Right kidney (tissue), 1 donor: Measurements from ENCODE around the gene GSTM2.
A peak's percentile ranks its signal among the peaks of the same experiment; 100 is the strongest.
"Not testable (repeated sequence)": the region's sequence is repeated elsewhere in the genome, so short reads cannot be mapped to it uniquely, and the experiment has no call there.

Source experiments
- DNase-seq: peaks from one replicate; pipeline ENCODE4 v3.0.0-alpha.2; 2016

Gene GSTM2

DNA sequence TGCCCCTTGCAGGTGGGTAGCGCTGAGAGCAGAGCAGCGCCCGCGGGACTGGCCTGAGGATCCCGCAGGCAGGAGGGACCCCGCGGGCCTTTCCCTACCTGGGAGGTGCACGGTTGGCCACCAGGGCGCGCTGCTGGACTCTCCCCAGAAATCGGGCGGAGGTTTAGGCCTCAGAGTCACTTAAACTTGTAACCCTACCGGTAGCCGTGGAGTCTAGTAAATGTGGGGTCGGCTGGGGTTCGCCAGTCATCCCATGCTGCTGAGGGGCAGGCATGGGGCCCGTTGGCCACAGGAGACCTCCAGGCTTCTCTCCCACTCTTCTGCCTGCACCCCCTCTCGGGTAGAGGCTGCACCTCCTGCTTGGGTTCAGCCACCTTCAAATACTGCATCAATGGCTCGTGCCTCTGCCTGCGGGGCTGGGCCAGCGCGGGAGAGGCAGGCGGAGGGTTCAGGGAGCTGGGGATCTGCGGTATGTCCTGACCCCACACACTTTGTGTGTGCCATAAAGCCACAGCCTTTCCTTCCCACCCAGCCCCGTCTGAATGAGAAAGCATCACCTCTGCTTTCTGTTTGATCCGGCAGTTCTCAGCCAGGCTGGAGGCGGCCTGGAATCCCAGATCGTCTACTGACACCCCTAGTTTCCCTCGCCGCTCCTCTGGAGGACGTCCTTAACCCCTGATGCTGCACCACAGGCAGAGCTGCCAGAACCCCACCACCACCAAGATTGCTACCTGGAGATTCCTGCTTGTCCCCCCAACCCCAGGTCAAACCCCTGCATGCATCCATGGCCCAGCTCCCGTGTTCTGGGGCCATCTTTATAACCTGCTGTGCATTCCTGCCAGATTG is 24.2 kb upstream of the GSTM2 start:
- peak; percentile 72 for DNase-seq

DNA sequence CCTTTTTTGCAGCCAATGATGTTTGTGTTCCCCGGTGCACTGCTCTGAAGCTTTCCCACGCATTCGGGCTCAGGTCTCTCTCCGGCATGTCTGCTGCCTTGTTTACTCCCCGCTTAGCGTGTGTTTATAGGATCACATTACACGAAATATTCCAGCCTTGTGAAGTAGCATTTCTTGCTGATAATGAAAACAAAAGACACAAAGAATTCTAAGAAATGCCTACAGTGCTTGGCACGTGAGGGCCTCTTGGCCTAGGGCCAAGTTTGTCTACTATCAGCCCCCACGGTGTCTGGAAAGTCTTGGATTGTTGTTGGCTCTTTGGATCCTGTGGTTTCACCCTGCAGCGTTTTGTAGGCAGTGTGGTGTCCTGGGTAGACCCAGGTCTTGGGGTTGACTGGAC is 23.2 kb upstream of the GSTM2 start:
- no peak for DNase-seq

DNA sequence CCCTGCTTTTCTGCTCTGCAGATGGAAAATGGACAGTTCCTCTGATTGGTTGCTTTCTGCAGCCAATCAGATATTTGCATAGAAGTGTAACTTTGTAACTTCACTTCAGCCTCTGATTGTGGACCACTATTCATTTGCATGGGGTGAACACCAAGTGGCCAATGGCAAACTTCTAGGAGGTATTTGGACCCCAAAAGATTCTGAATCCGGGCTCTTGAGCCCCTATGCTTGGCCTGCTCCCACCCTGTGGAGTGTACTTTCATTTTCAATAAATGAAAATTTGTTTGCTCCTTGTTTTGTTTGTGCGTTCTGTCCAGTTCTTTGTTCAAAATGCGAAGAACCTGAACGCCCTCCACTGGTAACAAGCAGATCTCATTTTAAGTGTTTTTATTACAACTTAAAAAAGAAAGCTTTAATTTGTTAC is 18.4 kb upstream of the GSTM2 start:
- peak; percentile 48 for DNase-seq

DNA sequence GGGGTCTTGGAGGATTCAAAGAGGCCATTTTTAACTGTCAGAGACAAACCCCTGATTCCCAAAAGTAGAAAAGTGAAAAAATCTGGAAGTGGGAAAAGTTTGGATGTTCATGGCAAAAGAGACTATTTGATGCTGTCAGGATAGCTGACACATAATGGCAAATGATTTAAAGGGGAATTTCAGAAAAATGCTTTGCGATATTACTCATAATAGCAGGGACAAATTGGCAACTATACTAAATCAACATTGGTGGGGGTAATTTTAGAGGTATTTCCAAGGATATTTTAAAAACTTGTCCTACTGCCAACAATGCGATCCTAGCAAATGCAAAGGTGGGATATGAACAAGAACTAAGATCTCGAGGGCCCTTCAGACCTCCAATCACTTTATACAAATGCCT is 17.2 kb upstream of the GSTM2 start:
- no peak for DNase-seq

DNA sequence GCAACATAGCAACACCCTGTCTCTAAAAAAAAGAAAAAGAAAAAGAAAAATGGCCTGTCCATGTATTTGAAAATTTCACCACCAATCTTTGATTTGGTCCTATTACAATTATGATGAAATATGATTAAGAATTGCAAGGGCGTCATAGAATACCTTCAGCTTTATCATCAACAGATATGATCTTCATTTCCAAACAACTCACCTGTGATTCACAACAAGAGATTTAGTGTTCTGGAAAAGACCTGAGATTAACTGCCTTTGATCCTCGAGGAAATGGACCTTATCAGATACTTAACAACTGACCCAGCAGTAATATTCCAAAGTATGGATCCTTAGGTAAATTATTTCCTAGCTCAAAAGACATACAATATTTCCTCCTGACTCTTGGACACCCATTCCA is 15.5 kb upstream of the GSTM2 start:
- DNase-seq, result no peak

DNA sequence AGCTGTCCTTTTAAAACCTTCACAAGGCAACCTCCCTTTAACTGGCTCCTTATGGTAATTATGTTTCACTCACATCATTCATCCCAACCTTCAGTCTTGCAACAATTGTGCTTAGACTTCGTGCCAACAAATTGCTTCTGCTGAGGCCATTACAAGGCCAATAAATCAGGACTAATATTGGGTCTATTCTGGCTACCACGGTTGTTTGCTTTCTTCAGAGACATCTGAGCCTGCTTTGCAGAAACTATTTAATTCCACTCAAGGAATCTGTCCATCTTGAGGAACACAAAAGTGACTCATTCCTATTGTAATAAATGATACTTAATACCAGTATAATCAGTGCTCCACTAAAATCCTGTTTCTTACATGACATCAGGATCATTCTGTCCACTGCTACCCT is 14.6 kb upstream of the GSTM2 start:
- no peak for DNase-seq

DNA sequence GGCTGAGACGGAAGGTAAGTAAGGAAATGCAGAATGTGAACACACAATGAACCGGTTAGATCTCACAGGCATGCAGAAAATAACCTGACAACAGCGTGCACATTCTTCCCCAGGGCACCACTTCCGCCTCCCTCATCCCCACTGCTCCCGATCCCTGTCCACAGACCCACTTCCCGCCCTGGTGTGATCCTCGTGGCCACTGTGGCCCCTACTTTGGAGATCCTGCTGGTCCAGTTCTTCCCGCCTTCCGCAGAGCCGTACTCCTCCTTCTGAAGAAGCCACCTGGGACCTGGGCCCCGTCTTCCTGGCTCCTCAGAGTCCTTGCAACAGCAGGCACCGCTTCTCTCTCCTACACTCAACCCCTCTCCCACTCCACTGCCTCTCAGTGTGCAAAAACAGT is 13.3 kb upstream of the GSTM2 start:
- no peak for DNase-seq

DNA sequence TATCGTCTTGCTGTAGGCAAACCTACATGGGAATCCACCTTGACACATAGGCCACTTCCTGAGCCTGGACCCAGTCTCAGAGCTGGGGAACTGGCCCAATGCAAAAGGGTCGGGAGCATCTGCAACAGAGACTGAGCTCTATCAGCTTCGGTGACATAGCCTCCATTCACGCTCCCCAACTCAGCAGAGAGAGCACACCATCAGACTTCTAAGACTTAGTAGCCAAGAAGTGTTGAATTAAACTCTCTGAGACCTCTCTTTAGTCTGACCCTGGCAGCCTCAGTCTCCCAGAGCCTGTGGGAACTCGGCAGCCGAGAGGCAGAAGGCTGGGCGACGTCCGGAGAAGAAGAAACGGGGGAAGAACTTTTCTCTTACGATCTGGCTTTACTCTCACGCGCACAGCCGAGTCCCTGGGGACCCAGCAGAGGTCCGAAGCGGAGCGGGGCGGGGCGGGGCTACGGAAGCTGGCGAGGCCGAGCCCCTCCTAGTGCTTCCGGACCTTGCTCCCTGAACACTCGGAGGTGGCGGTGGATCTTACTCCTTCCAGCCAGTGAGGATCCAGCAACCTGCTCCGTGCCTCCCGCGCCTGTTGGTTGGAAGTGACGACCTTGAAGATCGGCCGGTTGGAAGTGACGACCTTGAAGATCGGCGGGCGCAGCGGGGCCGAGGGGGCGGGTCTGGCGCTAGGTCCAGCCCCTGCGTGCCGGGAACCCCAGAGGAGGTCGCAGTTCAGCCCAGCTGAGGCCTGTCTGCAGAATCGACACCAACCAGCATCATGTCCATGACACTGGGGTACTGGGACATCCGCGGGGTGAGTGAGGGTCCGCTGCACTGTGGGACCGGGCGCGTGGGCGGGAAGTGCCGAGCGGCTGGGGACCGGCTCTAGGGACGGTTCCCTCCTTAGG is 12.0 kb upstream of the GSTM2 start, which contains the start of gene GSTM4:
GSTM4 (plus strand) TSS at position 485 of the 905 bp plus-strand sequence; CDS start at position 776, 291 bp downstream.
- DNase-seq, result peak; percentile 91

DNA sequence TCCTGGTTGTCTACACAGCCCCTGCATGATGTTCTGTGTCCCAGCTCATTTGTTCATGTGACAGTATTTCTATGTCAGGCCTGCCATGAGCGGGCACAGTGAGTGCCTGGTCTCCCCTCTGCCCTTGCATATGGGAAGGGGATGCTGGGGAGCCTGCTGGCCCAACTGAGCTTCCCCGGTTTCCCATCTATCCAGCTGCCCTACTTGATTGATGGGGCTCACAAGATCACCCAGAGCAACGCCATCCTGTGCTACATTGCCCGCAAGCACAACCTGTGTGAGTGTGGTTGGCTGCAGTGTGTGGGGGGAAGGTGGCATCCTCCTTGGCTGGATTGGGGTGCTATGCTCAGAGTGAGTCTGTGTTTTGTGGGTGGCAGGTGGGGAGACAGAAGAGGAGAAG is 10.5 kb upstream of the GSTM2 start:
- no peak for DNase-seq

DNA sequence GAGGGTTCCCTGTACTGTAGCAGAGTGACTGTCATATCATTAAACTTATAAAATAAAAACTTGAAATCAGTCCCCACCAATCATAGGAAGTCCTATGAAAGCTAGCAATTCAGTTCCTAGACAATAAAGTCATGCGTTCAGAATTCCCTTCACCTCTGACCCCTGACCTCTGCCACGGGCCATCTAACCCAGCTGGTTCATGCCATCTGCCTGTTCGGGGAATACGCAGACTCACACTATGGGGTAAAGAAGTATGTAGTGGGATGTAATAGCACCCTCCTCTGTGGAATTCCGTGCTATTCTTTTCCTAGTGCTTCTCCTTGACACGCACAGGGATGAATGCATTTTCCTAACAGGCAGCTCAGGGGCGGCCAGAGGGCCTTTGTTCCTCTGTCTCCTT is 9.9 kb upstream of the GSTM2 start:
- DNase-seq, result no peak

DNA sequence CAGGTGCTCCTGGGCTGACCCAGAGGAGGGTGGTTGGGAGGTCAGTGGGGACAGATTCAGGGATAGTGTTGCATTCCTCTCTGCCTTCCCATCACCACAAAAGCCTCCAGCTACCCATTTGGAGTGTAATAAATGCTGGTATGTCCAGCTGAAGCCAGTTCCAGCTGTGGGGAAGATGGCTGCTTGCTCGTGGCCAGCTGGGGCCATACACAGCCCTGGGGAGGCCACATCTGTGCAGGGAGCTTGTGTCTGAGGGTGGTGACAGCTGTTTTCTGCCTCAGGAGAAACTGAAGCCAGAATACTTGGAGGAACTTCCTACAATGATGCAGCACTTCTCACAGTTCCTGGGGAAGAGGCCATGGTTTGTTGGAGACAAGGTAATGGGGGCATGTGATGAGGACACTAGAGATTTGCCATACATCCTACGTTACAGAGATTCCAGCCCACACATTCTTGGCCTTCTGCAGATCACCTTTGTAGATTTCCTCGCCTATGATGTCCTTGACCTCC is 9.3 kb upstream of the GSTM2 start:
- DNase-seq, result no peak

DNA sequence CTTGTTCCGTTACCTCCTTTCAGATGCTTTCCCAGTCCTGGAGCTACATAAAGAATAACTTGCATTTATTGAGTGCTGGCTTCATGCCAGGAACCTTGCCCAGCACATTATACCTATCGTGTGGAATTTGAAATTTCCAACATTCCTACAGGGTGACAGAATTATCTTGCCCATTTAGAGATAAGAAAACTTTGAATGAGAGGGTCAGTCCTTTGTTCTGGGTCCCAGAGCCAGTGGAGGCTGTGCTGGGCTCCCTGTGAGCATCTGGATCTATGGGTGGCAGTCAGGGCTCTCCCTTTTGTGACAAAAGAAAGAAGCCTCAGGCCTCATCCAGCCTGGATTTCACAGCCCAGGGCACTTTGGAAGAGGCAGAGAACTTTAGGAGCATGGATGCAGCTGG is 8.7 kb upstream of the GSTM2 start:
- DNase-seq, result no peak

DNA sequence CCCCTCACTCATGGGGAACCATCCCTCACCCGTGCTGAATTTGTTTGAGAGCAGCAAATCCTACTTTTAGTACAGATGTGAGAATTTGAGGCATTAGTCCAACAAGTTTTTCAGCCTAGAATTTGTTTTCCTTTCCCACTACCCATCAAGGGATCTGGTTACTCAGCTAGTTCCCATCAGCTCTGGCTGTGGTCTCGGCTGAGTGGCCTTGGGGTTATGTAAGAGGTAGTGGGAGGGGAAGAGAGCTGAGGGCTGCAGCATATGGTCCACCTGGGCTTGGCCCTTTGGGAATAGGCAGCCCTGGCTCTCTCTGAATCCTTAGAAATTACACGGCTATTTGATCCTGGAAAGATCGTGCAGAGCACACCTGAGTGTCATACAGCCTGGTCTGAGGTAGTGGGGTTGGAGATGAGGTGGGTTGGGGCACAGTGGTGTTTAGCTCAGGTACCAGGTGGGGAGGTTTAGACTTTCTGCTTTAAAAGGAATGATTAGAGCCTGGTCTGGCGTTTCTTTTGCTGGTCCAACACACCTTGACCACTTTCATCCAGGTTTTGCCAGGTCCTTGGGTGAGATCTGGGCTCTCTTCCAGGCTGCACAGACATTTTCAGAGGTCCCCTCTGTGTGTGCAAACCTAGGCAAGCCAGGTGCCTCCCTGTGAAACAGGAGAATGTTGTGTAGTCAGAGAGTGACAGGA is 7.7 kb upstream of the GSTM2 start:
- DNase-seq, result peak; percentile 54

DNA sequence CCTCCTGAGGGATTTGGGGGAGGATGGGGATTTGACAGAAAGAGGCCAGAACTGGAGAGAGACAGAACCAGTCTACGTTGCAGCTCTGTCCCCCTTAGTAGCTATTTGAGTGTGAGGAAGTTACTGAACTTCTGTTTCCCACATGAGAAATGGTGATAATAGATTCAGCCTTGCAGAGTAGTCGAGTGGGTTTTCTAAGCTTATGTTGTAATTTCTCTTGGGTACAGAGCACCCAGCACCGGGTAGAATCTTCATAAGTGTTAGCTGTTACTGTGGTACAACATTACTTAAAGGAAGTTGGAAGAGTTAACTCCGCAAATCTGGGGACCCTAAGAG is 7.2 kb upstream of the GSTM2 start:
- DNase-seq, result not testable (repeated sequence)

DNA sequence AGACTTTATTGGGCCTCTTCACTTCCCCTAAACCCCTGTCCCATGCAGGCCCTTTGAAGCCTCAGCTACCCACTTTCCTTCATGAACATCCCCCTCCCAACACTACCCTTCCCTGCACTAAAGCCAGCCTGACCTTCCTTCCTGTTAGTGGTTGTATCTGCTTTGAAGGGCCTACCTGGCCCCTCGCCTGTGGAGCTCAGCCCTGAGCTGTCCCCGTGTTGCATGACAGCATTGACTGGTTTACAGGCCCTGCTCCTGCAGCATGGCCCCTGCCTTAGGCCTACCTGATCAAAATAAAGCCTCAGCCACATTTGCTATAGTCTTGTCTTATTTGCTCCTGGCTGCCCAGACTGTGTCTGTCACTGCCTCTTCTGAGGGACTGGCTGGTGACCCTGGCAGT is 6.5 kb upstream of the GSTM2 start:
- DNase-seq, result no peak

DNA sequence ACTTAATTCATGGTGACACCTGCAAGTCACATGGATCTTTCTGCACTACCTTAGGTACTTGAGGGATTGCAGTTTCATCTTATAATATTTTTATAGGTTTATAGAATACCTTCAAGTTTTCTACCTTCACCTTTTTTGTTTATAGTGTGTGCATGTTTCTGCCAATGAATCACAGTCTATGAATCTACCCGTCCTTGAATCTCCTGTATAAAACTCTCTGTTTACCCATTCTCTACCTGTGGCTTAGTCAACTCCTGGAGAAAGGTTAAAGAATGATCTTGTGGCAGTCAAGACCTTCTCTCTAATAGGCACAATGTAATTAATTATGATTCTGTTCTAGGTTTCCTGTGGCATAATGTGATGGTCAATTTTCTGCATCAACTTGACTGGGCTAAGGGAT is 3.2 kb upstream of the GSTM2 start:
- no peak for DNase-seq

DNA sequence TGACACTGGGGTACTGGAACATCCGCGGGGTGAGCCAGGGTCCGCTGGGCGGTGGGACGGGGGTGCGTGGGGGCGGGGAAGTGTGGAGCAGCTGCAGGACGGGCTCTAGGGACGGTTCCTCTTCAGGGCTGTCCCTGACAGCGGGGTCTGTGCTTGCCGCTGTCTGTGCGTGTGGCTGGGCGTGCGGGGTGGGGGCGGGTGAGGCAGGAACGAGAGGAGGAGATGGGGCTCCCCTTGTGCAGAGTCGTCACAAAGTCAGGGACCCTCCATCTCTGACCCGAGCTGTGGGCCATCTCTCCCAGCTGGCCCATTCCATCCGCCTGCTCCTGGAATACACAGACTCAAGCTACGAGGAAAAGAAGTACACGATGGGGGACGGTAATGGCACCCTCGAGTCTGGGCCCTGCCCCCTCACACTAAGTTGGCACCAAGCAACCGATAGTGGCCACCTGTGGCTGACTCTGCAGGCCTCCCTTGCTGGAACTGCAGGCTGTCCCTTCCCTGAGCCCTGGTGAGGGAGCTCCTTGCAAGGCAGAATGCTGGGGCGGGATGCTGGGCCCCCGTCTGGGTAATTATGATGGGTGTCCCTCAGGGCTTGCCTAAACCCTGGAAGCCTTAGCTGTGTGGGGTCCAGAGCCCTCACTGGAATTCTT is 392 bp downstream of the GSTM2 start:
- peak; percentile 45 for DNase-seq

DNA sequence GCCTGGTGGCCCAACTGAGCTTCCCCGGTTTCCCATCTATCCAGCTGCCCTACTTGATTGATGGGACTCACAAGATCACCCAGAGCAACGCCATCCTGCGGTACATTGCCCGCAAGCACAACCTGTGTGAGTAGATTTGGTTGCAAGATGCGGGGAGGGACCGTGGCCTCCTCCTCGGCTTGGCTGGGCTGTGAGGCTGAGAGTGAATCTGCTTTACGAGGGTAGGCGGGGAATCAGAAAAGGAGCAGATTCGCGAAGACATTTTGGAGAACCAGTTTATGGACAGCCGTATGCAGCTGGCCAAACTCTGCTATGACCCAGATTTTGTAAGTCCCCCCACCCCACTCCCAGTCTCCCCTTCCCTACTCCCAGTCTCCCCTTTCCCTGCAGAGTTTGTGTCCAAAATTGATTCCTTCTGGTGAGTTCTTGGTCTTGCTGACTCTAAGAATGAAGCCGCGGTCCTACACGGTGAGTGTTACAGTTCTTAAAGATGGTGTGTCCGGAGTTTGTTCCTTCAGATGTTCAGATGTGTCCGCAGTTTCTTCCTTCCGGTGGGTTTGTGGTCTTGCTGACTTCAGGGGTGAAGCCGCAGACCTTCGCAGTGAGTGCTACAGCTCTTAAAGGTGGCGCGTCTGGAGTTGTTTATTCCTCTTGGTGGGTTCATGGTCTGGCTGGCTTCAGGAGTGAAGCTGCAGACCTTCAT is 1.5 kb downstream of the GSTM2 start:
- no peak for DNase-seq

DNA sequence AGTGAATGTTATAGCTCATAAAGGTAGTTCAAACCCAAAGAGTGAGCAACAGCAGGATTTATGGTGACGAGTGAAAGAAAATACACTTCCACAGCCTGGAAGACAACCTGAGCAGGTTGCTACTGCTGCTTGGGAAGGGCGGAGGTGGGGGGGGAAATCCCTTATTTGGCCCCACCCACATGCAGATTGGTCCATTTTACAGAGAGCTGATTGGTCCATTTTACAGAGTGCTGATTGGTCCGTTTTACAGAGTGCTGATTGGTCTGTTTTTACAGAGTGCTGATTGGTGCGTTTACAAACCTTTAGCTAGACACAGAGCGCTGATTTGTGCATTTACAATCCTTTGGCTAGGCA is 2.1 kb downstream of the GSTM2 start:
- not testable (repeated sequence) for DNase-seq

DNA sequence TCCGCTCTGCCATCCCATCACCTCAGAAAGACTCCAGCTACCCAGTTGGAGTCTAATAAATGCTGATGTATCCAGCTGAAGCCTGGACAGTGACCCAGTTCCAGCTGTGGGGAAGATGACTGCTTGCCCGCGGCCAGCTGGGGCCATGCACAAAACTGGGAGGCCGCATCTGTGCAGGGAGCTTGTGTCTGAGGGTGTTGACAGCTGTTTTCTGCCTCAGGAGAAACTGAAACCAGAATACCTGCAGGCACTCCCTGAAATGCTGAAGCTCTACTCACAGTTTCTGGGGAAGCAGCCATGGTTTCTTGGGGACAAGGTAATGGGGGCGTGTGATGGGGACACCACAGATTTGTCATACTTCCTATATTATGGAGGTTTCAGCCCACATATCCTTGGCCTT is 3.2 kb downstream of the GSTM2 start:
- no peak for DNase-seq

DNA sequence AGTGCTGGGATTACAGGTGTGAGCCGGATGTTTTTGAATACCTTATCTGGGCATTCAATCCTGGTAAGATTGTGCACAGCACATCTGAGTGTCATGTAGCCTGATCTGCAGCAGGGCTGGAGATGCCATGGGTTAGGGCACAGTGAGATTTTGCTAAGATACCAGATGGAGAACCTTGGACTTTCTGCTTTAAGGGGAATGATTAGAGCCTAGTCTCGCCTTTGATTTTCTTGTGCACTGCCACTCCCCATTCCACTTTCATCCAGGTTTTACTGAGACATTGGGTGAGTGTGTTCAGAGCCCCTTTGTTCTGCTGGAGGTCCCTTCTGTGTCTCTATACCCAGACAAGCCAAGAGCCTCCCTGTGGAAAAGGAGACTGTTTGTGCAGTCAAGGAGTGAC is 6.0 kb downstream of the GSTM2 start:
- DNase-seq, result not testable (repeated sequence)
